Jurkat, Clone E6-1 (cell line): ENCODE measurements around the gene FHOD3.
"Not testable (repeated sequence)": the region's sequence is repeated elsewhere in the genome, so short reads cannot be mapped to it uniquely, and the experiment has no call there.

Source experiments
- DNase-seq: peaks from one replicate; pipeline ENCODE4 v3.0.0-alpha.2; 2011; ENCODE audit warnings: low read depth, low spot score
- H3K4me3 ChIP-seq: 2 replicates; pipeline ENCODE4 v1.5.1; 2011; ENCODE audit warnings: mild to moderate bottlenecking, low read length, control low read depth, moderate library complexity

FHOD3 gene

DNA sequence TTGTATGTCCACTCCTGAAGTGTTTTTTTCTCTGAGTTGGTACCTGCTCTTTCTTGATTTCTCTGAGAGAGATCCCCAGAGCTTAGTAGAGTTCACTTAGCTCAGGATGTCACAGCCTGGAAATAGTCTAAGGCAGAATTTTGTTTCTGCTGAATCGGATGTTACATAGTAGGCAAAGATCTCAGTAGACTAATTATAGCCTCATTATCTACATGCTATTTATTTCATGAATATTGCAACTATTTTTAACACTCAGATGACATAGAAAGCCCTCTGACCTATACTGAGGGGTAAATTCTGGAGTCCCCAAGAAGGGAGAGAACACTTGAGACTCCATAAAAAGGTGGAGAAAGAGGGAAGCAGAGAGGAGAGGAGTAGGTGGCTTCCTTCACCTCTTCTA lies 160.2 kb downstream of the FHOD3 start:
- no peak overlapping the region for H3K4me3 ChIP-seq
- DNase-seq = no peak

GRCh38 chr18:36458306-36458705 lies 160.8 kb downstream of the FHOD3 start:
- no peak for DNase-seq
- H3K4me3 ChIP-seq = no peak overlapping the region

GRCh38 chr18:36459203-36459602 lies 161.7 kb downstream of the FHOD3 start:
- DNase-seq = no peak
- no peak overlapping the region for H3K4me3 ChIP-seq

DNA sequence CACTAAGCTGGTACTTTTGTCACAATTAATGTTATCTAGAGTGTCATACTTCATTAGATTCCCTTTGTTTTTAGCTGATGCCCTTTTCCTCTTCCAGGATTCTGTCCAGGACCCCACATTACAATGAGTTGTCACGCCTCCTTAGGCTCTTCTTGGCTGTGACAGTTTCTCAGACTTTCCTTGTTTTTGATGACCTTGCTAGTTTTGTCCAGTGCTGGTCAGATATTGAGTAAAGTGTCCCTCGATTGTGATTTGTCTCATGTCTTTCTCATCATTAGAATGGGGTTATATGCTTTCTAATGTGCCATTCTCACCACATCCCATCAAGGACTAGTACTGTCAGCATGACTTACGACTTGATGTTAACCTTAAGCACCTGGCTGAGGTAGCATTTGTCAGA lies 162.3 kb downstream of the FHOD3 start:
- no peak overlapping the region for H3K4me3 ChIP-seq
- no peak for DNase-seq

DNA sequence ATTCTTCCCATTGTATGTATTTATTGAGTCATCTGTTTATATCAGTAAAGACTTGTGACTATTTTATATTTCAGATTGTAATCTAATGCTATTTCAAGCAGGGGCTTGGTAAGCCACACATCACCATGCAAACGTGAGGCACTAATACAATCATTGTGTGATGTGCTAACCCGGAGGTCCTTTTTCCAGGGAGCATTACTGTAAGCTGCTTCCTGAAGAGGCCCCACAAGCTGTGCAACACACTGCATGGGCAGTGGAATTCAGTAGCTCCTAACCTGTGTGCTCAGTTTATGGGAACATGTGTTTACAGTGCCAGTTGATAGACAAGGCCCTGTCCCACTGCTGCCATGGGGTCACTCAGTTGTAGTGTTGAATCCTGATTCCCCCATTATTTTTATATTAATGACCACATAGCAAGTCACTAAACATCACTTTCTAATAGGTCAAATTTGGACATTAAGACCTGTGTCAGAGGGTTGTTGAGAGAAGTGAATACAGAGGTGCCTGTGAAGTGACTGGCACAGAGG lies 162.9 kb downstream of the FHOD3 start:
- no peak for DNase-seq
- no peak overlapping the region for H3K4me3 ChIP-seq

DNA sequence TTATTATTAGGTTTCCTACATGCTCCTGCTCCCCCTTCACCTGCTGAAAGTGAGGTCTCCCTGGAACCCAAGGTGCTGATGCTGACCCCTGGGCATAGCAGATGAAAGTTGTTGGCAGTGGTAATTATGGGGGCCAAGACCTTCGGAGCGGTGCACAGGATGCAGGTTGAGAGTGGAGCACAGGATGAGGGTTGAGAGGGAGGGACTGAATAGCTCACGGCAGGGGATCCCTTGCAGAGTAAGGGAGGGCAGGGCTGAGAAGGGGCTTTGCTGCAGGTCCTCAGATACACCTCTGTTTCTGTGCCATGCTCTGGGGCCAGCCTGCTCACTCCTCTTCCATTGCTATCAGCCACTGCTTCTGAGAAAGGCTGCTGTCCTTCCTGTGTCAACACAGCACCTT lies 163.3 kb downstream of the FHOD3 start:
- no peak for DNase-seq
- H3K4me3 ChIP-seq = no peak overlapping the region

DNA sequence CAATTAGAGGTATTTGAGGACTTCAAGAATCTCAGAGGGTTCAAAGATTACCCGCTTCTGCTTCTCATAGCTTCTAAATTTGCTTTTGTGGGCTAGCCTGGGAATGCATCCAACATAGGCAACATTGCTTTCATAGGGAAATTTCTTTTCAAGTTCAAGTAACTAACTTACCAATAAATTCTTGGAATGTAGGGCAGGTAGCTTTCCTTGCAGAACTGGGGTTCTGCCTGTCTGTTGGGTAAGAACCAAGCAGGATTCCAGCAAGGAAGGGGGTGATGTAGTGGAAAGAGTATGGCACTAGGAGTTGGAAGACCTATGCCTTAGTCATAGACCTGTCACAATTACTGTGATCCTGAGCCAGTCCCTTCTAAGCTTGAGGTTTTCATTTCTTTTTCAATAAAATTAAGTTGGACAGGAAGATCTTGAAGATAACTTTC lies 164.1 kb downstream of the FHOD3 start:
- H3K4me3 ChIP-seq = no peak overlapping the region
- no peak for DNase-seq

DNA sequence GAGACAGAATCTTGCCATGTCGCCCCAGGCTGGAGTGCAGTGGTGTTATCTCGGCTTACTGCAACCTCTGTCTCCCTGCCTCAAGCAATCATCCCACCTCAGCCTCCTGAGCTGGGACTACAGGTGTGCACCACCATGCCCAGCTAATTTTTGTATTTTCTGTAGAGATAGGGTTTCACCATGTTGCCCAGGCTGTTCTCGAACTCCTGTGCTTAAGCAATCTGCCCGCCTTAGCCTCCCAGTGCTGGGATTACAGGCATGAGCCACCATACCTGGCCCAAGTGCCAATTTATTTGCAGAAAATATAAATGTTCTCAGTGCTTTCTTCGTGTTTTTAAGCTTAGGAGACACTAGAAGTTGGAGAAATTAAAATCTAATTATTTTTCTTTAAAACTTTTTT lies 166.0 kb downstream of the FHOD3 start:
- not testable (repeated sequence) for DNase-seq, H3K4me3 ChIP-seq

DNA sequence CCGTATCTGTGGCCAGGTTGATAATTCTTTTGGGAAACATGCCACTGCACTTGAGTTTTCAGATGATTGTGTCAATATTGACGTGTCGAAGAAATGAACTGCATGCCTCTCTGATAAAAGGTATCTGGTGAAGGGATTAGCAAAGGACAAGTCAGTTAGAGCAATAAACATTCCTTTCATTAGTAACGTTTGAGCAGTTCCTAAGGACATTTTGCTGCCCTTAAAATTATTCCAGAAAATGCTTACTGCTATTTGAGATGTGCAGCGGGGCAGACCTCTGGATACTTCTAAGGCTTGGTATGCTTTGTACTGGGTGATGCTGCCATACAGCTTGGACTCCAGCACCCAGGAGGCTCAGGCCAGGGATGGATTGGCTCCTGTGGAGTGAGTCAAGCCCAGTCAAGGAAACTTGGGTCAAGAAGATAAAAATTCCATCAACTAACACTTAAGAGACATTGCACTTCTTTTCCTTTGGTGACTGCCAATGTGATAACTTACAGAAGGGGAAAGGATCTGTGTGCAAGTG lies 166.7 kb downstream of the FHOD3 start:
- no peak overlapping the region for H3K4me3 ChIP-seq
- DNase-seq = no peak

GRCh38 chr18:36465276-36465675 lies 167.8 kb downstream of the FHOD3 start:
- no peak overlapping the region for H3K4me3 ChIP-seq
- no peak for DNase-seq

DNA sequence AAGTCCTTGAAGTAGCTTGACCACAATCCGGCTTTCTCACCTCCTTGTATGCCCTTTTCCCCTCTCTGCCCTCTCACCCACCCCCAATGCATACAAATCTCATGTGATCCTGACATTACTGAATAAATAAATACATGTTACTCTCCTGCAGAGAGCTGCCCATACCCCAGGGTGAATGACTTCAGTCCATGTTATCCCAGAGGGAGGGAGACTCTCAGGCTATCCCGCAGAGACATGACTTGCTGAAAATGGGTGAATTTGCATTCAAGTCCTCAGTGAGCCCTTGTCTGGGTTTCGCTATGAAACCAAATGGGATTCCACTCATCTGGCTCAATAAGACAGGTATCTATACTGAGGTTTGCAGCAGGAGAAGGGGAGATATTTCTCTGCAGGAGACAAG lies 168.5 kb downstream of the FHOD3 start:
- no peak overlapping the region for H3K4me3 ChIP-seq
- no peak for DNase-seq

DNA sequence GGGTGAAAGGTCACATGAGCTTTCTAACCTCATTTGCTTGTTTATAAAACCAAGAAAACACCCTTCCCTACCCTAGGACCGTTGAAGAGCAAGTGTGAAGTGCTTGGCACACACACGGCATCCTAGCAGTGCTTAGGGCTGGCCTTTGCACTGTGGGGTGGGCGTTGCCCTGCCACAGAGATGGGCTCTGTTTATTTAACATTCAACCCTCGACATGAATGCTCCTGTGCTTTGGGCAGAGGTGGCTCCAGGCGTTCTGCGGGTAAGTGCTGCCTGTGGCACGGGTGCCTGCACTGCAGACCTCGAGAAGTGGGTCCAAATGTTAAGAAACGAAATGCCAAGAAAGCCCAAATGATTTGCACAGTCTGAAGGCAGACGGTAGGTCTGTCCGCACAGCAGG lies 170.1 kb downstream of the FHOD3 start:
- no peak for DNase-seq
- no peak overlapping the region for H3K4me3 ChIP-seq

GRCh38 chr18:36468161-36468560 lies 170.6 kb downstream of the FHOD3 start:
- no peak overlapping the region for H3K4me3 ChIP-seq
- DNase-seq = no peak

DNA sequence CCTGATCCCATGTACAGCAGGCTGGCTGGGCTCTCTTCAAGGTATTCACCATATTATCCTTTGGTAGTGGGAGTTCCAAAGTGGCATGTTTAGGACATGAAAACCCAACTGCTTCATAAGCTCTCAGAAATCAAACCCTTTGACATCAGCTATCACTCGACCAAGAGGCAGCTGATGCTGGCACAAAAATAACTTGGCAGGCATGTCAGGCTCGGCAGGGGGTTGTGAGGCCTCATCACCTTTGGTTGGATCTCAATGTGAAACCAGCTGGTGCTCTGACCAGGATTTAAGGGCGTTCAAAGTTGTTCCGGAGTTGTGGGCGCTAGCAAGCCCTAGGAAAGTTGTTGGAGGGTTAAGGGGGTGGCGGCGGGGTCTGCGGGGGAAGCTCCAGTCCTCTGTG lies 171.9 kb downstream of the FHOD3 start:
- no peak for DNase-seq
- no peak overlapping the region for H3K4me3 ChIP-seq

DNA sequence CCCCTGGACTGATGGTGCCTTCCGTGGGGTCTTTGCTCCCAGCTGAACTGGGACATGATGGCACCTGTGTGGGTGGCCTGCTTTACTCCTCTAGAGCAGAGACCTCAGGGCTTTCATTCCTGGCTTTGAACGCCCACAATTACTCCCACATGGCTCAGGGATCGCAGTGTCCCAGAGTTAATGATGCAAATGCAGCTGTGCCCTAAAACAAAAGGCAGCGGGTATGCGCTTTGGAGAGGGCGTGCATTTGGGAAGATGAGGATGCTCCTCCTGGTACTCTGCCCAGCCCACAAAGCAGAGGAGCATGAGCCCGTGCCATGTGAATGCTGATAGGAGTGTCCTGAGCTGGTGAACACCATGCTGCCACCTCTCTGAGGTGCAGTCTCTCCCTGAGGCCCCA lies 173.4 kb downstream of the FHOD3 start:
- no peak for DNase-seq
- H3K4me3 ChIP-seq = no peak overlapping the region

DNA sequence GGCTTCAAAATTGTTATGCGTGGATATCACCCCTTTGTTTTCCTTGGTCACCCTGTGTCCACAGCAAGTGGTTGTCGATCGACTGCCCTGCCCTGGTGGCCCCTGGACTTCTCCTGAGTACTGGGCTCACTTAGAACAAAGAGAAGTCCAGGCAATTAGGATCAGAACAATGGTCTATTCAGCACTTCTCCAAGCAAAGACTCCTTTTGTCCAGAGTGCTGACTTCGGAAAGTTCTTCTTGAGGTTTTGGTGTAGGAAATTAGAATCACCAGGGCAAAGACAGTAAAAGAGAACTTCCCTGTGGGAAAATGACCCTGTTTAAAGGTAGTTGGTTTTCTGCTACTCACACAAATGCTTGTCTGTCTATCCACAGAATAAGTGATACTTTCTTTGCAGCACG lies 173.9 kb downstream of the FHOD3 start:
- no peak for DNase-seq
- no peak overlapping the region for H3K4me3 ChIP-seq

DNA sequence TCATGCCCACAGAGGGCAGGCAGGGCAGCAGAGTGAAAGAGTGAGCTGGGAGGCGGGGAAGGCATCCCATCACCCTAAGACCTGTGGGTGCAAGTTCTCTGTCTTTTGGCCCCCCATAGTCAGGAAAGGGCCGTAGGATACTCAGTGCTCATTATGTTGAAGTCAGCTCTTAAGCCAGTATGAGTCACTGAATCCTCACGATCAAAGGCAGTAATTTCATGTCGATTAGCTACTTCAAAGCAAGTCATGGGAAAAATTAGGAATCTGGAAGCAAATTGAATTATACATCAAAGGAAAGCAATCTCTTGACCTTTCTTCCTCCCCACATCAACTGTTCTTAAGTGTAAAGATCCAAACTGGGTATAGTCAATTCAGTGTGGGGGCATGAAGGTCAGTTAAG lies 178.9 kb downstream of the FHOD3 start:
- no peak for DNase-seq
- no peak overlapping the region for H3K4me3 ChIP-seq

- no peak overlapping the region for H3K4me3 ChIP-seq
- no peak for DNase-seq
These were observed 180.3 kb downstream of the FHOD3 start for GRCh38 chr18:36477776-36478175.

GRCh38 chr18:36481201-36481657 lies 183.7 kb downstream of the FHOD3 start:
- no peak for DNase-seq
- no peak overlapping the region for H3K4me3 ChIP-seq

GRCh38 chr18:36481935-36482334 lies 184.4 kb downstream of the FHOD3 start:
- DNase-seq = no peak
- no peak overlapping the region for H3K4me3 ChIP-seq

DNA sequence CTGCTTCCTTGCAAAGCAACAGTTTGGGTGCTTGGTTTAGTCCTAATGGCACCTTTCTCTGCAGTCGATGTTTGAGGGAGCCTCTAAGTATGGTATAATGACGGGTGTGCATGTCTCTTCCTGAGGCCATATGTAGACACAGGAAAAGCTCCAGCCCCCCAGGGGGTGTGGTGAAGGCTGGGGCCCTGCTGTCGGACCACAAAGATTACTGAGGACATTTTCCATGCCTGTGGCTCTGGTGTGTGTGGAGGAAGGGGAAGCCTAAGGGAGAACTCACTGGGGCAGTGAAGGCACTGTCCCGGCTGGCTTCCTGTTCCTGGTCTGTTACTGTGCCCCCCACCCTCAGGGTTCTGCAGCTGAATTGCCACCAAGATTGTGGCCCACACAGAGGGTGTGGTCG lies 187.1 kb downstream of the FHOD3 start:
- no peak overlapping the region for H3K4me3 ChIP-seq
- no peak for DNase-seq

- H3K4me3 ChIP-seq = no peak overlapping the region
- DNase-seq = no peak
These were observed 188.3 kb downstream of the FHOD3 start for GRCh38 chr18:36485772-36486171.
